KMS-11 (cell line): ENCODE data around the gene SLC1A7.

Experiments used
- H2AFZ ChIP-seq: fragments of 200-600 bp; sonication (generic); 2 replicates; pipeline ENCODE4 v1.6.1; 2016; ENCODE audit warnings: antibody characterized with exemption, mixed run types, low read depth
- H3K27ac ChIP-seq: fragments of 200-600 bp; sonication (generic); 2 replicates; pipeline ENCODE4 v1.6.1; 2016; ENCODE audit warnings: mild to moderate bottlenecking, mixed run types
- H3K27me3 ChIP-seq: fragments of 200-600 bp; sonication (generic); 2 replicates; pipeline ENCODE4 v1.6.1; 2017; ENCODE audit warnings: mild to moderate bottlenecking, low read depth, mixed run types, moderate library complexity; ENCODE audit not compliant: insufficient read depth
- H3K36me3 ChIP-seq: fragments of 200-600 bp; sonication (generic); 2 replicates; pipeline ENCODE4 v1.6.1; 2017; ENCODE audit warnings: mild to moderate bottlenecking, mixed run types; ENCODE audit not compliant: insufficient read depth
- H3K4me1 ChIP-seq: fragments of 200-600 bp; sonication (generic); 2 replicates; pipeline ENCODE4 v1.6.1; 2016; ENCODE audit warnings: mild to moderate bottlenecking, low read depth, mixed run types; ENCODE audit not compliant: poor library complexity, severe bottlenecking
- H3K4me2 ChIP-seq: fragments of 200-600 bp; sonication (generic); 2 replicates; pipeline ENCODE4 v1.7.0; 2016; ENCODE audit warnings: mild to moderate bottlenecking, mixed run types
- H3K4me3 ChIP-seq: fragments of 200-600 bp; sonication (generic); IDR thresholded peaks from 2 replicates; pipeline ENCODE4 v1.6.1; 2017; ENCODE audit warnings: low read depth, low read length, mixed read lengths; ENCODE audit not compliant: insufficient read depth
- H3K79me2 ChIP-seq: fragments of 200-600 bp; sonication (generic); 2 replicates; pipeline ENCODE4 v1.6.1; 2016; ENCODE audit warnings: low read depth, mixed run types; ENCODE audit not compliant: insufficient read depth
- H3K9ac ChIP-seq: fragments of 200-600 bp; sonication (generic); 2 replicates; pipeline ENCODE4 v1.6.1; 2016; ENCODE audit warnings: mild to moderate bottlenecking, mixed run types
- H4K20me1 ChIP-seq: fragments of 200-600 bp; sonication (generic); 2 replicates; pipeline ENCODE4 v1.6.1; 2016; ENCODE audit warnings: mild to moderate bottlenecking, mixed run types; ENCODE audit not compliant: insufficient read depth
- TF ChIP-seq, protein P1 (sequence below): fragments of 200-600 bp; sonication (generic); conservative IDR thresholded peaks from 2 replicates; pipeline ENCODE4 v1.6.1; 2017; ENCODE audit warnings: low read depth, mild to moderate bottlenecking, antibody characterized with exemption, low read length, moderate library complexity, mixed read lengths

The SLC1A7 gene

DNA sequence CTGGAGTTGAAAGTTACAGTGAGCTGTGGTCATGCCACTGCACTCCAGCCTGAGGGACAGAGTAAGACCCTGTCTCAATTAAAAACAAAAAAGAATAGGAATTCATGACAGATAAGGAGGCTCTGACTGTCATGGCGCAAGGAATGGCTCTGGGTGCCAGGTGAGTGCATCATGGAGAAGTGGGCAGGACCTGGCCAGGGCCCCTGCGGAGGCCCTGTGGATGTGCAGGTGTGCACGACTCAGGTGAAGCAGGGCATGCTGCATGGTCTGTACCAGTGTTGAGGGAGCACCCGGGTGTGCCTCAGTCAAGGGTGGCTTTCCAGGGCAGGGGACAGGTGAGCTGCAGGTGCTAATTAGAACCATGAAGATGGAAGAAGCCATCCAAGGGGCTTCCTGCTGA lies 14.0 kb downstream of the SLC1A7 start:
- no peaks in the 10 kb centered on the region for H3K79me2 ChIP-seq

GRCh38 chr1:53127546-53127945 lies 14.9 kb downstream of the SLC1A7 start:
- Histone ChIP-seq H3K36me3 (no peaks in the 10 kb centered on the region), H3K4me3 (no peak overlapping the region), H3K27ac (no peak overlapping the region), H2AFZ (no peak overlapping the region), H3K27me3 (no peaks in the 10 kb centered on the region), H3K9ac (no peak overlapping the region), H3K4me2 (no peak overlapping the region), H3K79me2 (no peaks in the 10 kb centered on the region), H4K20me1 (no peaks in the 10 kb centered on the region), H3K4me1 (no peaks in the 10 kb centered on the region)
- TF ChIP-seq, protein P1, sequence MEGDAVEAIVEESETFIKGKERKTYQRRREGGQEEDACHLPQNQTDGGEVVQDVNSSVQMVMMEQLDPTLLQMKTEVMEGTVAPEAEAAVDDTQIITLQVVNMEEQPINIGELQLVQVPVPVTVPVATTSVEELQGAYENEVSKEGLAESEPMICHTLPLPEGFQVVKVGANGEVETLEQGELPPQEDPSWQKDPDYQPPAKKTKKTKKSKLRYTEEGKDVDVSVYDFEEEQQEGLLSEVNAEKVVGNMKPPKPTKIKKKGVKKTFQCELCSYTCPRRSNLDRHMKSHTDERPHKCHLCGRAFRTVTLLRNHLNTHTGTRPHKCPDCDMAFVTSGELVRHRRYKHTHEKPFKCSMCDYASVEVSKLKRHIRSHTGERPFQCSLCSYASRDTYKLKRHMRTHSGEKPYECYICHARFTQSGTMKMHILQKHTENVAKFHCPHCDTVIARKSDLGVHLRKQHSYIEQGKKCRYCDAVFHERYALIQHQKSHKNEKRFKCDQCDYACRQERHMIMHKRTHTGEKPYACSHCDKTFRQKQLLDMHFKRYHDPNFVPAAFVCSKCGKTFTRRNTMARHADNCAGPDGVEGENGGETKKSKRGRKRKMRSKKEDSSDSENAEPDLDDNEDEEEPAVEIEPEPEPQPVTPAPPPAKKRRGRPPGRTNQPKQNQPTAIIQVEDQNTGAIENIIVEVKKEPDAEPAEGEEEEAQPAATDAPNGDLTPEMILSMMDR: no peak

More for the DNA sequence above, 14.0 kb downstream of the SLC1A7 start:
- TF ChIP-seq, protein P1: no peak
- no peak overlapping the region for H3K4me2 ChIP-seq
- no peak overlapping the region for H3K9ac ChIP-seq
- H3K27ac ChIP-seq: no peak overlapping the region
- no peaks in the 10 kb centered on the region for H3K27me3 ChIP-seq
- H3K4me1 ChIP-seq: no peaks in the 10 kb centered on the region
- no peaks in the 10 kb centered on the region for H3K36me3 ChIP-seq
- H4K20me1 ChIP-seq: no peaks in the 10 kb centered on the region
- H2AFZ ChIP-seq: no peak overlapping the region
- H3K4me3 ChIP-seq: no peak overlapping the region

DNA sequence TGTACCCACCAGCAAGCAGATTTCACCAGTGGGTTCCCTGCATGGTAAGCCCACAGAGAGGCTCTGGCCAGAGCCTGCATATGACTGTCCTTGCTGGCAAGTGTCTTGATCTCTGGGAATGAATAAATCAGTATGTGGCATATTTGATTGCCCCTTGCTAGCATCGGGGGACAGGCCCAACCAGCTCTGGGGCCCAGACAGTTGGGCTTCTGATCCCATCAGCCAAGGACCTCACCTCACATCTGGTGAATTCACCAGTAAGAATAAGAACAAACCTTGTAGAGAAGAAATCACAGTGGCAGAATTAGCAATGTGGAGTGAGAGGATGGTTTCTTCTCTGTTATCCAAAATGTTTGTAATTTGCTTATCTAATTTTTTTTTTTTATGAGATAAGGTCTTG lies 15.9 kb downstream of the SLC1A7 start:
- H3K27me3 ChIP-seq: no peaks in the 10 kb centered on the region
- no peak overlapping the region for H2AFZ ChIP-seq
- no peaks in the 10 kb centered on the region for H3K79me2 ChIP-seq
- no peak overlapping the region for H3K27ac ChIP-seq
- H4K20me1 ChIP-seq: no peaks in the 10 kb centered on the region
- H3K4me3 ChIP-seq: no peak overlapping the region
- H3K36me3 ChIP-seq: no peaks in the 10 kb centered on the region
- H3K9ac ChIP-seq: no peak overlapping the region
- no peak overlapping the region for H3K4me2 ChIP-seq
- TF ChIP-seq, protein P1: no peak
- H3K4me1 ChIP-seq: no peaks in the 10 kb centered on the region

GRCh38 chr1:53125623-53126360 lies 16.6 kb downstream of the SLC1A7 start:
- no peak overlapping the region for H3K9ac ChIP-seq
- TF ChIP-seq, protein P1: no peak

More at GRCh38 chr1:53125623-53126360, 16.6 kb downstream of the SLC1A7 start:
- H3K27me3 ChIP-seq: no peaks in the 10 kb centered on the region
- no peaks in the 10 kb centered on the region for H3K79me2 ChIP-seq
- H3K4me1 ChIP-seq: no peaks in the 10 kb centered on the region
- H4K20me1 ChIP-seq: no peaks in the 10 kb centered on the region
- H3K4me2 ChIP-seq: no peak overlapping the region
- no peak overlapping the region for H2AFZ ChIP-seq
- no peak overlapping the region for H3K4me3 ChIP-seq
- no peak overlapping the region for H3K27ac ChIP-seq
- no peaks in the 10 kb centered on the region for H3K36me3 ChIP-seq
